KOPT-K1 (cell line): Measurements from ENCODE around the gene S100A16.
A peak's percentile ranks its signal among the peaks of the same experiment; 100 is the strongest.
"Not testable (repeated sequence)": the region's sequence is repeated elsewhere in the genome, so short reads cannot be mapped to it uniquely, and the experiment has no call there.

ENCODE experiments used
- H3K27ac ChIP-seq: fragments of 200-600 bp; sonication (generic); 2 replicates; pipeline ENCODE4 v1.5.1; 2016; ENCODE audit warnings: antibody characterized with exemption, mild to moderate bottlenecking, low read depth, low read length; ENCODE audit not compliant: poor library complexity, severe bottlenecking
- H3K36me3 ChIP-seq: fragments of 200-600 bp; sonication (generic); 2 replicates; pipeline ENCODE4 v1.5.1; 2017; ENCODE audit warnings: antibody characterized with exemption, mild to moderate bottlenecking, low read length, moderate library complexity; ENCODE audit not compliant: insufficient read depth
- H3K9me3 ChIP-seq: fragments of 200-600 bp; sonication (generic); 2 replicates; pipeline ENCODE4 v1.5.1; 2017; ENCODE audit warnings: antibody characterized with exemption, low read length, mild to moderate bottlenecking; ENCODE audit not compliant: insufficient read depth, poor library complexity, severe bottlenecking

Gene S100A16

DNA sequence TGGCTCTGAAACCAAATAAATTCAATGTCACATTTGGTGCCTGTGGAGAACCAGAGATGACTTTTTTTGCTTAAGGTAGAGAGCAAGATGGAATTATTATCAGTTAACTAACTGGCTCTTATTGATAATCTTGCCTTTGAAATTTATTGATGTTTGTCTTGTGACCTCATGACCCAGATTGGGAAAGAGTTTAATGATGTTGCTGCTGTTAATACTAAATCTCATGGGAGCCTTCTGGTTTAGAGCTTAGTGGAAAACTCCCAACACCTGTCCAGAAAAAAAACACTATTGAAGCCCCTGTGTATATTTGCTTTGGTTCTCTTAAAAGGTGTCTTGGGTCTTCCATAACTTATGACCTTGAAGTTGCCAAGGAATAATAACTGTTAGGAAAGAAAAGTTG lies 30.9 kb upstream of the S100A16 start:
- peaks cover 93% of the 10 kb centered on the region for H3K36me3 ChIP-seq
- no peak overlapping the region for H3K27ac ChIP-seq
- no peaks in the 10 kb centered on the region for H3K9me3 ChIP-seq

DNA sequence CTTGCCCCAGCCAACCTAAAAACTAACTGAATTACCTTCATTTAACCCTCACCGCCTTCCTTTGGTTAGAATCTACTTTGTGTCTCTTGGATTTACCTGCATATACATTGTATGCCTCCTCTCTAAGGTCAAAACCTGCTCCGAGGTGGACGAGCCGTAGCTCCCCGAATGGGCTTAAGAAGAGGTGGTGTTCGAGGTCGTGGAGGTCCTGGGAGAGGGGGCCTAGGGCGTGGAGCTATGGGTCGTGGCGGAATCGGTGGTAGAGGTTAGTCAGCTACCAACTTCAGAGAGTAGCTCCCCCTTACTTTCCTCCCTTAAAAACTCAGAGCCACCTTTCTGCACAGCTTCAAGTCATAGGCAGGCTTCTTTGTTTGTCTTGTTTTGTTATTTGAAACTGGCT lies 30.2 kb upstream of the S100A16 start:
- Histone ChIP-seq H3K9me3 (no peaks in the 10 kb centered on the region), H3K27ac (no peak overlapping the region), H3K36me3 (peaks cover 98% of the 10 kb centered on the region)

DNA sequence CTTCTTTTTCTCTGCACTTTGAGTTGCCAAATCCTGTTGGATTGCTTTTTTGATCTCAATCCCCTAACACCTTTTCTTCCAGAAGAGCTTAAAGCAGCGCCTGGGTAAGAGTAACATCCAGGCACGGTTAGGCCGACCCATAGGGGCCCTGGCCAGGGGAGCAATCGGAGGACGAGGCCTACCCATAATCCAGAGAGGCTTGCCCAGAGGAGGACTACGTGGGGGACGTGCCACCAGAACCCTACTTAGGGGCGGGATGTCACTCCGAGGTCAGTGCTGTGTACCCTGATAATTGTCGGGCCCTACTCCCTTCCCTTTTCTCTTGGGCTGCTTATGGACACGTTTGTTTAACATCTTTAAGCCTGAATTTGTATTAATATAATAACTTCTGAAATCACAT lies 29.2 kb upstream of the S100A16 start:
- H3K9me3 ChIP-seq, result no peaks in the 10 kb centered on the region
- H3K36me3 ChIP-seq, result peaks cover 100% of the 10 kb centered on the region

DNA sequence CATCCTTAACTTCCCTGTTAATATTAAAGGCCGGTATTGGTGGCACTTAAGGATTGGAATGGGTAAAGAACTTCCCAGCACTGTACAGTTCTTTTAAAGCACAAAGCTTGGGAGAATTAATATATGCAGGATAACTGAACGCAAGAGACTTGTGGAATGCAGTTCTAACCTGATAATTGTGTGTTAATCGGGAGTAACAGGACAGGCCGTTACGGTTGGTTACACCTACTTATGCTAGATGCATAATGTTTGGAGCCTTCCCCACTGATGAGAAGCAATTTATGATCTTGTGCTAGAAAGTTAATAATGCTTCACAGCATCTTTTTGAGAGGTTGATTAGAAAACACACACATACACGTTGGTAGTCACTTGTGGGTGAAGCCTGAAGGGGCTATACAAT lies 27.9 kb upstream of the S100A16 start:
- H3K9me3 ChIP-seq, result no peaks in the 10 kb centered on the region
- no peak overlapping the region for H3K27ac ChIP-seq
- H3K36me3 ChIP-seq, result peaks cover 100% of the 10 kb centered on the region

More for the DNA sequence above, 29.2 kb upstream of the S100A16 start:
- H3K27ac ChIP-seq, result no peak overlapping the region

DNA sequence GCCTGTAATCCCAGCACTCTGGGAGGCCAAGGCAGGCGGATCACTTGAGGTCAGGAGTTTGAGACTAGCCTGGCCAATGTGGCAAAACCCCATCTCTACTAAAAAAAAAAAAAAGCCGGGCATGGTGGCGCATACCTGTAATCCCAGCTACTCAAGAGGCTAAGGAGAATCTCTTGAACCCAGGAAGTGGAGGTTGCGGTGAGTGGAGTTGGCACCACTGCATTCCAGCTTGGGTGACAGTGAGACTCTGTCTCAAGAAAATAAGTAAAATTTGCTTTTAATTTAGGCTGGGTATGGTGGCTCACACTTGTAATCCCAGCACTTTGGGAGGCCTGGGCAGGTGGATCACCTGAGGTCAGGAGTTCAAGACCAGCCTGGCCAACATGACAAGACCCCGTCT lies 27.3 kb upstream of the S100A16 start:
- not testable (repeated sequence) for H3K27ac ChIP-seq, H3K9me3 ChIP-seq
- peaks cover 100% of the 10 kb centered on the region for H3K36me3 ChIP-seq

DNA sequence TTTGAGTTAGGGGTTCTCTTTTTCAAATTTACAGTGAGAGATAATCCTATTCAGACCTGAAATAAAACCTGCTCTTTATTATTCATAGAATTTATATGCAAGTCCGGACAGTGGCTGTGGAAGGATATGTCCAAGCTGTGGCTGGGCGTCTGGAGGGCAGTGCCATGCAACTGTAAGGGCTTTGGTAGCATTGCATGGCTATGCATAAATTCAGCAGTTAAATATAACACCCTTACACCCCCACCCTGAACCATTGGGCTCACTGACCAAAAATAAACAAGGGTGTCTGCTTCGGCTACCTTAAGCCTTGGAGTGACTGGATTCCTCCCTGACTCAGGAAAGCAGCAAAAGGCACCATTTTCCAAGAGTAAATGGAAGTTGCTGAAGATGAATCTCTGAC lies 26.3 kb upstream of the S100A16 start:
- Histone ChIP-seq H3K9me3 (no peaks in the 10 kb centered on the region), H3K36me3 (peaks cover 91% of the 10 kb centered on the region), H3K27ac (no peak overlapping the region)

DNA sequence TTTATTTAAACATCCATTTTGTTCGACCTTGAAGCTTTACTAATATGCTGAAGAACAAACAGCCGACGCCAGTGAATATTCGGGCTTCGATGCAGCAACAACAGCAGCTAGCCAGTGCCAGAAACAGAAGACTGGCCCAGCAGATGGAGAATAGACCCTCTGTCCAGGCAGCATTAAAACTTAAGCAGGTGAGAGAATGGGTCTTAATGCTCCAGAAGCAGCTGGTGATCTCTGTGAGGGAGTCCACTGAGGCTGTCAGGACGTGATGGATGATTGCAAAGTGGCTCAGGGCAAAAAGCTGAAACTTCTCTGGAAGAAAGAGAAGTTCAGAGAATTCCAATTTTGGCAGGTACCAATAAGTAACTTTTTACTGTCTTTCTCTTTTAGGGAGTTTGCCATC lies 25.3 kb upstream of the S100A16 start:
- peaks cover 81% of the 10 kb centered on the region for H3K36me3 ChIP-seq
- H3K27ac ChIP-seq, result no peak overlapping the region

DNA sequence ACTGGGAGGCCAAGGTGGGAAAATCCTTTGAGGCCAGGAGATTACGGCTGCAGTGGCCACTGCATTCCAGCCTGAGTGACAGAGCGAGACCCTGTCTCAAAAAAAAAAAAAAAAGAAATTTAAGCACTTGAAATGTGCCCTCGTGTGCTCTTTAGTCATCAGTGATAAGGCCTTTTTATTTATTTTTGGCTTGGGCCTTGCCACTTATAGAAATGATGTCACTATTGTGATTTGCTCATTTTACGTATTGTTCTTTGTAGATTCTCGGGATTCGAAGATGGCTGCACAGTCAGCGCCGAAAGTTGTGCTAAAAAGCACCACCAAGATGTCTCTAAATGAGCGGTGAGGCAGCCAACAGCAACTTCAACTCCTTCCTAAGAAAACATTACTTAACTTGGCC lies 23.4 kb upstream of the S100A16 start:
- no peaks in the 10 kb centered on the region for H3K9me3 ChIP-seq
- H3K36me3 ChIP-seq, result peaks cover 61% of the 10 kb centered on the region
- no peak overlapping the region for H3K27ac ChIP-seq

More for the DNA sequence above, 25.3 kb upstream of the S100A16 start:
- no peaks in the 10 kb centered on the region for H3K9me3 ChIP-seq

DNA sequence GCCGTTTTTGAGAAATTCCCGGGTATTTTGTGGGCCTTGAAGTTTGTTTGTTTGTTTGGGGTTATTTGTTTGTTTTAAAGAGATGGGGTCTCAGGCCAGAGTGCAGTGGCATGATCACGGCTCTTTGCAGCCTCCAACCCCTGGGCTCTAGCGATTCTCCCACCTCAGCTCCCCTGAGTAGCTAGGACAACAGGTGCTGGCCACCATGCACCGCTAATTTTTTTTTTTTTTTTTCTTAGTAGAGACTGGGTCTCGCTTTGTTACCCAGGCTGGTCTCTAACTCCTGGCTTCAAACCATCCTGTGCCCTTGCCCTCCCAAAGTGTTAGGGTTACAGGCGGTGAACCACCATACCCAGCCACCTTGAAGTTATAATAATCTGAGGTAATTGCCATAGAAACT lies 22.9 kb upstream of the S100A16 start:
- Histone ChIP-seq H3K9me3 (no peaks in the 10 kb centered on the region), H3K27ac (no peak overlapping the region), H3K36me3 (peaks cover 57% of the 10 kb centered on the region)

DNA sequence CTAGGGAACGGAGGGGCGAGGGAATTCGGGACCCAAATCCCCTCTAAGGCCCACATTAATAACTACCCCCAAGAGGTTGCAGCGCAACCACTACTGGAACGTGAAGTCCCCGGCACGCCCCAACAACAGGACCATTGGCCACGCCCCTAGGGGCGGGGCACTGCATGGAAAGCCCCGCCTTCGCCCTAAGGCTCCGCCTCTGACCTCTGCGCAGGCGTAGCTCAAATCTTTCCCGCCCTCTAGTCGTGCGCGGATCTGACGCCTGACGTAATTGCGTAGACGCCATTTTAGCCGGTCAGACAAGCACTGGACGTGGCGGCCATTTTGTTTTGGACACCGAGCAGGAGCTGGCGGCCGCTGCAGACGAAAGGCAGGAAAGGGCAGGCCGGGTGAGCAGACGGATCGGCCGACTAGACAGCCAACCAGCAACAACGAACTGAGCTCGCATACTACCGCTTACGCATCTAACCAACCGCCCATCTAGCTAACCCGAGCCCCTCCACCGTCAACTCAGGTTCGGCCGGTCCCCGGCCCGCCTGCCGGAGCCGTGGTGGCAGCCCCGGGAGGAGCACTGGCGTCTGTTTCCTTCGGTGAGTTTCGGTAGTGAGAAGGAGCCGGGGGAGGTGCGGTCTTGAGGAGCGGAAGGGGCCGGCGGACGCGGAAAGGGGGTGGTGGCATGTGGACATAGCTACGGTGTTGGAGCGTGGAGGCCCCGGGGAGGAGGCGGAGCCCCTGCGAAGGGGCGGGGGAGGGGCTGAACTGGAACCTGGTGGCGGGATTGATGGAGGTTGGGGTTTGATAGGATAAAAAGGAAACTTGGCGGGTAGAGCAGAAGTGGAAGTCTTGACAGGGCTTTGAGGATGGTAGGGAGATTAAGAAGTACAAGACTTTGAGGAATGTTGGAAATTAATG lies 21.1 kb upstream of the S100A16 start, which contains the start of gene CHTOP:
Gene CHTOP (plus strand): TSS at position 313 of the 912 bp plus-strand sequence. CDS start 2,523 bp downstream, outside the sequence.
- H3K36me3 ChIP-seq, result peaks cover 38% of the 10 kb centered on the region
- H3K27ac ChIP-seq, result peak within 1 kb of the TSS; percentile 99
- no peaks in the 10 kb centered on the region for H3K9me3 ChIP-seq

DNA sequence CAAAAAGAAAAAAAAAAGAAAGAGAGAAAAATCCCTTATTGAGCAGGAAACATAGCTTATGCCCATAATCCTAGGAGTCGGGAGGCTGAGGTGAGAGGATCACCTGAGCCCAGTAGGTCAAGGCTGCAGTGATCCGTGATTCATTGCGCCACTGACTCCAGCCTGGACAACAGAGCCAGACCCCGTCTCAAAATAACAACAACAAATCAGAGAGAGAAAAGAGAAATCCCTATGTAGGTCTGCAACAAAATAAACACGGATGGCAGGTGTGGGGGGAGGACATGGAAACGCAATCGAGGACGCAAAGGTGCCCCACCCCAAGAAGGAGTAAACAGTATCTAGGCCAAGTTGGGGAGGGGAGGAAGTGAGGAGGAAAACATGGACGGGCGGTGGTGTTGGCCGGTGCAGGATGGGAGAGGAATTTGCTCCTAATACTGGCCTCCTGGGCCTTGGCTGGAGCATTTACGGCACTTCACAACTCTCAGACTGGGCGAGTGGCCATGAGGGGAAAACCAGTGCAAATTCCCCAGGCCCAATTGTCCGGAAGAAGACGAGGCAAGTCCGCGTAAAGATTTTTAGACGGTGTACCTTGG lies 20.3 kb upstream of the S100A16 start:
- Histone ChIP-seq H3K9me3 (no peaks in the 10 kb centered on the region), H3K27ac (no peak overlapping the region), H3K36me3 (peaks cover 31% of the 10 kb centered on the region)

DNA sequence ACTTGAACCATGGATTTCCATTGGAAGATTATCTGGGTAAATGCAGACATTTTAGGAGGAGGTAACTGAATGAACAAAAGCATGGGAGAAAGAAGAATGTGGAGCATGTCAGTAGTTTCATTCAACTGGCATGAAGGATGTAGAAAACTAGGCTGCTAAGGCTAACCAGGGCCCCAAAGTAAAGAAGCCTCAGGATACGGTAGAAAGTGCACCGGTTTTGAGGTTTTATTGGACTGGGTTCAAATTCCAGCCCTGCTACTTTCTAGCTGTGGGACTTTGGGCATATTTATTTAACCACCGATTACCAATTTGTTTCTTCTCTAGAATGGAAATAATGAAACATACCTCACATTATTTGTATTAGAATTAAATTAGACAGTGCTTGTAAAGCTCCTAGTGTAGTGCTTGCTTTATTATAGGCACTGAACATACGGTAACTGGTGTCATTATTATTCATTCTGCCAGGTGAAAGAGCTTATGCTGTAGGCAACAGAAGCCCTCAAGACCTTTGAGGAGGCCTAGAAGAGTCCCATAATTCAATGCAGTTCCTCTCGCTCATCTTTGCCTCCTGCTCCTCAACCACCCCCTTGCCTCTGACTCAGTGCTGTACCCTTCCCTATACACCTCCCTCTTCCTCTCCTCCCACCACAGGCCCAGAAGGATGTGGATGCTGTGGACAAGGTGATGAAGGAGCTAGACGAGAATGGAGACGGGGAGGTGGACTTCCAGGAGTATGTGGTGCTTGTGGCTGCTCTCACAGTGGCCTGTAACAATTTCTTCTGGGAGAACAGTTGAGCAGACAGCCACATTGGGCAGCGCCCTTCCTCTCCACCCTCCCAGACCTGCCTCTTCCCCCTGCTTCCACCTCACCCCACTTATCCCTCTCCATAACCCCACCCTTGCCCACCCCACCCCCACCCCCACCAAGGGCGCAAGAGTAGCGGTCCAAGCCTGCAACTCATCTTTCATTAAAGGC lies 18.4 kb upstream of the S100A16 start:
- H3K27ac ChIP-seq, result no peak overlapping the region
- H3K36me3 ChIP-seq, result peaks cover 12% of the 10 kb centered on the region
- H3K9me3 ChIP-seq, result no peaks in the 10 kb centered on the region

DNA sequence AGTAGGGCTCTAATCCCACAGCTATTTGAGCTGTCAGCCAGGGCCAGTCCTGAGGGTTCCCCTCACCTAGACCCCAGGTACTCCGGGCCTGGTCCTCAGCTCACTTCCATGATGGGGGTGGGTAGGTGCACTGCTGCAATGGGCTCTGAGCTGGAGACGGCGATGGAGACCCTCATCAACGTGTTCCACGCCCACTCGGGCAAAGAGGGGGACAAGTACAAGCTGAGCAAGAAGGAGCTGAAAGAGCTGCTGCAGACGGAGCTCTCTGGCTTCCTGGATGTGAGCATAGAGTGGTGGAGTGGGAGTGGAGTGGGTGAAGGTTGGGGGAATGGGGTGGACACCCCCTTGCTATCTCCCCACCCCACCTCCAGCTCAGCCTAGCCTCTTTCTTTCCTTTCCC lies 17.4 kb upstream of the S100A16 start:
- H3K36me3 ChIP-seq, result peaks cover 2% of the 10 kb centered on the region; the same call in 1 of the 2 replicates
- no peaks in the 10 kb centered on the region for H3K9me3 ChIP-seq
- no peak overlapping the region for H3K27ac ChIP-seq

DNA sequence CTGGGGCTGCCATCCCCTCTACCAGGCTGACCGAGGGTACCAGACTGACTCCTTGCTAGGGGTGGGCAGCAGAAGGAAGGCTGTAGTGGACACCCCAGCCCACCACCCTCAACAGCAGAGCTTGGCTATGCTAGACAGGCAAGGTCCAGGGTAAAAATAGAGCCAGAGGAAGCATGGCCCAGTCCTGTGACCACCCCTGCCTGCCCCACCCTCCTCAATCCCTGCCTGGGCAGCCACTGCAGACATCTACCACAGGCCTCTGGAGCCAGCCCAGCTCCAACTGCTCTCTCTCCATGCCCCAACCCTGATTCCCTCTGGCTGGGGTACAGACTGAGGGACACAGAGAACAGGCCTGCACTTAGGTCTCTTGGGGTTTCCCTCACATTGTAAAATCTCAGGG lies 17.0 kb upstream of the S100A16 start:
- Histone ChIP-seq H3K36me3 (no peaks in the 10 kb centered on the region), H3K9me3 (no peaks in the 10 kb centered on the region), H3K27ac (no peak overlapping the region)

DNA sequence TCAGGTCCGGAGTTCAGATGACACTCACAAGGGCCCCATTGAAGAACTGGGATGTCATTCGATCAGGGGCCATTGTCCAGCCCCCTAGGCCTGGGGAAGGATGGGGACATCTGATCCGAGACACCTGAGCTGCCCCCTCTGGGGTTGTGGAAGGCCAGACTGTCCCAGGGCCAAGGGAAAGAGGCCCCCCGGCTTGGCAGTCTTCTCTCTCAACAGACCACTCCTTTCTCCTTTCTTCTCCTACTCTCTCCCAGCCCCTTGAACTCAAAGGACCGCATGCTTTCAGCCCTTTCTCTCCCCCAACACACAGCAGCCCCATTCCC lies 16.4 kb upstream of the S100A16 start:
- Histone ChIP-seq H3K9me3 (no peaks in the 10 kb centered on the region), H3K27ac (no peak overlapping the region), H3K36me3 (no peaks in the 10 kb centered on the region)
